ENCODE measurements around the gene CES3.
A peak's percentile ranks its signal among the peaks of the same experiment; 100 is the strongest.

Gene CES3, protein sequence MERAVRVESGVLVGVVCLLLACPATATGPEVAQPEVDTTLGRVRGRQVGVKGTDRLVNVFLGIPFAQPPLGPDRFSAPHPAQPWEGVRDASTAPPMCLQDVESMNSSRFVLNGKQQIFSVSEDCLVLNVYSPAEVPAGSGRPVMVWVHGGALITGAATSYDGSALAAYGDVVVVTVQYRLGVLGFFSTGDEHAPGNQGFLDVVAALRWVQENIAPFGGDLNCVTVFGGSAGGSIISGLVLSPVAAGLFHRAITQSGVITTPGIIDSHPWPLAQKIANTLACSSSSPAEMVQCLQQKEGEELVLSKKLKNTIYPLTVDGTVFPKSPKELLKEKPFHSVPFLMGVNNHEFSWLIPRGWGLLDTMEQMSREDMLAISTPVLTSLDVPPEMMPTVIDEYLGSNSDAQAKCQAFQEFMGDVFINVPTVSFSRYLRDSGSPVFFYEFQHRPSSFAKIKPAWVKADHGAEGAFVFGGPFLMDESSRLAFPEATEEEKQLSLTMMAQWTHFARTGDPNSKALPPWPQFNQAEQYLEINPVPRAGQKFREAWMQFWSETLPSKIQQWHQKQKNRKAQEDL

GRCh38 chr16:66961065-66961744 is at the start of gene CES3:
TSS of gene CES3 (plus strand) at chr16:66961266. CDS start at chr16:66961308, 42 bp downstream.
- peak in 1 of 3 experiments; percentile 27 for DNase-seq (ENCODE audit: low read depth in 3 of 3)

- DNase-seq (ENCODE audit: low read depth in 3 of 3) = no peak
Observed at GRCh38 chr16:66911801-66912200, 49.3 kb upstream of the CES3 start.

GRCh38 chr16:66913081-66913480 is 48.0 kb upstream of the CES3 start:
- DNase-seq (ENCODE audit: low read depth in 3 of 3) = no peak

DNA sequence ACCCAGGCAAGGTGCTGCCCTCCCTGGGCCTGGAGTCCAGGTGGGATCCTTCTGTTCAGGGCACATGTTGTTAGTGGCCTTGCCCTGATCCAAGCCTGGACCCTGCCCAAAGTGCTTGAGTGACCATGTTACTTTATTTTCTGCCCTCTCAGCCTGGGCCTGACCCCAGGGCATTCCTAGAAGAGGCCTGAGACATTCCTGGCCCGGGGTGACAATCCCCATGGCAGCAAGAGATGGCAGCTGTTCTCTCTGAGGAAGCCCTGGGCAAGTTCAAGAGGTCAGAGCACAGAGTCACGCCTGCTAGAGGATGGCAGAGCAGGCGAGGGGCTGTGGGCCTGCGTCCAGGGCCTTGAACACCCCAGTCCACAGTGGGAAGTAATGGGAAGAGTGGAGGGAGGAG is 47.4 kb upstream of the CES3 start:
- DNase-seq (ENCODE audit: low read depth in 3 of 3) = no peak

DNA sequence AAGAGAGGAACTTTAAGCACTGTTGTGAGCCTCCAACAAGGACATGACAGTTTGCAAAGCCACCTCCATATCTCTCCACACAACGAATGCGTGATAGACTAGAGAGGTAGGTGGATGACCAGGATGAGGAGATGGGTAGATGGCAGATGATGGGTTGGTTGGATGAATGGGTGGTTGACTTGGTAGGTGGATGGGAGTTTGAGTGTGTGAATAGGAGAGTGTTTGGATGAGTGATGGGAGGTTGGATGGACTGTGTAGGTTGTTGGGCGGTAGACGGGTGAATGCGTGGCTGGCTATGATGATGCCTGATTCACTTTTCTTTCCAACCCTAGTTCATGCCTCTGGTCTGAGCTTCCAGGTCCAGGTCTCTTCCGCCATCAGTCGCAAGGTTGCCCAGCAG is 46.5 kb upstream of the CES3 start:
- no peak for DNase-seq (ENCODE audit: low read depth in 3 of 3)

- no peak for DNase-seq (ENCODE audit: low read depth in 3 of 3)
Observed at GRCh38 chr16:66915041-66915440, 46.0 kb upstream of the CES3 start.

GRCh38 chr16:66916518-66916917 is 44.5 kb upstream of the CES3 start:
- DNase-seq (ENCODE audit: low read depth in 3 of 3) = no peak

DNA sequence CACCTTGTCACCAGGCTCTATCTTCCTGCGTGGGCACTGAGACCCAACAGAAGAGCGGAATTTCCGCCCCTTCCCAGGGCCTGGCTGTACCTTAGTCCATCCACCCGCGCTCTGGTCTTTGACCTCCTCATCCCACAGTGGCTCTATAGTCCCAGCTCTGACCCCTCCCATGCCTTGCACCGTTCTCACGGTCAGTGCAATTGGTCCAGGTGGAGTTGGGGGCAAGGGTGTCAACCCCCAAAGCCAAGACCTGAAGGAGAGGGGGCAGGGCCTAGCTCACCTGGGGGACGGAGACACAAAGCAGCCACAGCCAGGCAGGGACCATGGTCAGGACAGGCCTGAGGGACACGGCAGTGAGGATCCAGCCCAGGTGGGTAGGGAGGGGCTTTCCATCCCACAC is 43.3 kb upstream of the CES3 start:
- DNase-seq (ENCODE audit: low read depth in 3 of 3) = no peak

DNA sequence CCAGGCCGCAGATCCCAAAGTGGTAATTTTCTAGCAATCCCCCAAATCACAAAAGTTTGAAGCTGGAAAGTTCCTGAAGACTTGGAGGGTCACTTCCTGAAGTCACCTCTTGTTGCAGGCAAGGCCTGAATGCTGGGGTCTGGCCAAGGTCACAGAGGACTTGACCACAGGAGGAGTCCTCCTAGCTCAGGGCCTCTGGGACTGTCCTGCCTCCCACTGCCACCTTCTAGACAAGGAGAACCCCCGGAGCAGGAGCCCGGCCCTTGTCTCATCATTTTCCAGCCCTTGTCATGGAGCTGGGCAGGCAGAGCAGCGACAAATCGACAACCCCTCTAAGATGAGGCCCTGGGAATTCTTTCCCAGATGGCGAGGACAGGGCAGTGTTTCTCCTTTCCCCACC is 42.7 kb upstream of the CES3 start:
- DNase-seq (ENCODE audit: low read depth in 3 of 3) = no peak

GRCh38 chr16:66918803-66919568 is 42.1 kb upstream of the CES3 start, which contains the start of gene CDH16:
TSS of gene CDH16 (minus strand) at chr16:66918885. CDS start at chr16:66918065, 820 bp downstream.
- no peak for DNase-seq (ENCODE audit: low read depth in 3 of 3)

GRCh38 chr16:66919569-66920298 is 41.3 kb upstream of the CES3 start:
- DNase-seq (ENCODE audit: low read depth in 3 of 3) = no peak

DNA sequence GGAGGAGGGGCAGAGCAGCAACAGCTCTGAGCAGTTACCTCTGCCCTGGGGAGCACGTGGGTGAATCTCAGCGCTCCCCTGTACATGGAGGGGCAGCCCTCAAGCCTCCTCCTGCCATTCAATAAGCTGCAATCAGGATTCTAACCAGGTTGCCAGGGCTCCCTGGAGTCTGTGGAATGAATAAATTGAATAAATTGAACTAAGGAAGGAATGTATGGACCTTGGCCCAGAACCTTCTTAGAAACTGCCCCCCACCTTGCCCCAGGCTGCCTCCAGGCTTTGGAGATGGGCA is 40.8 kb upstream of the CES3 start:
- no peak for DNase-seq (ENCODE audit: low read depth in 3 of 3)

GRCh38 chr16:66920924-66921680 is 40.0 kb upstream of the CES3 start:
- no peak for DNase-seq (ENCODE audit: low read depth in 3 of 3)

- no peak for DNase-seq (ENCODE audit: low read depth in 3 of 3)
Observed at GRCh38 chr16:66921729-66922450, 39.2 kb upstream of the CES3 start.

- no peak for DNase-seq (ENCODE audit: low read depth in 3 of 3)
Observed at GRCh38 chr16:66923247-66923731, 37.8 kb upstream of the CES3 start.

DNA sequence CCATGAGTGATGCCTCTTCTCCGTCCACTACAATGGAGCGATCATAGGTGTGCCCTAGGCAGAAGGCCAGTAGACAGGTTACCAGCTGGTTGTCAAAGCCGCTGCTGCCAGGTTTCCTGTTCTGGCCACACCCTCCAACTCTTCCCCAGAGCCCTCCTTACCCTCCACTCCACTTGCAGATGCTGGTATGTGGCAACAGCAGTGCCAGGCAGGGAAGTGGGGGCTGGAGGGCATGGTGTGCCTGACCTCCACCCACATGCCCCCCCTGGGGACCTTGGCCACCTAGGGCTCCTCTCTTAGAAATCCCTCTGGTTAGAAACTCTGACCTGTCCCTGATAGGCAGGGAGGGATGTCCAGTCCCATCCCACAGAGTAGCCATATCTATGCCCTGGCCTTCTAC is 37.2 kb upstream of the CES3 start:
- DNase-seq (ENCODE audit: low read depth in 3 of 3) = no peak

GRCh38 chr16:66924527-66925321 is 36.3 kb upstream of the CES3 start:
- no peak for DNase-seq (ENCODE audit: low read depth in 3 of 3)

DNA sequence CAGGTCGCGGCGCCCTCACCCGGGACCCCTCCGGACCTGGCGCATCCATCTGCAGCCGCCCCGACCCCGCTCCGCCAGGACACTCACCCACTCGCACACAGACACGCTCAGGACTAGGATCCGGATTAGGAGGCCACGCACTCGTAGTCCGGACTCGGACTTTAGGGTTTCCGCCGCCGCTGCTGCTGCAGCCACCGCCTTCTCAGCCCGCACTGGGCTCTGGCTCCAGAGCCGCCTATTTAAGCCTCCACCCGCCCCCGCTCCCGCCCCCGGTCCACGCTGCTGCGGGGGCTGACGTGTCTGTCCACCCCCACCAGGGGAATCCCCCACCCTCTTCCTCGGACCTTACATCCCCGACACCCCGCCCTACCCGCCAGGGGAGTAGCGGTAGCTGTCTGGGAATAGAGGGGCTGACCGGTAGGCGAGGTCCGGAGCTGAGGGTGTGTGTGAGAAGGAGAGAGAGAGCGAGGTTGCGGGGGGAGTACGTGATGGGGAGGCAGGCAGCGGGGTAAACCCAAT is 35.7 kb upstream of the CES3 start, which contains the start of gene RRAD:
RRAD (minus strand) TSS at position 214 of the 519 bp plus-strand sequence. CDS start 356 bp downstream, outside the sequence.
- no peak for DNase-seq (ENCODE audit: low read depth in 3 of 3)

Data from stimulated activated CD4-positive, alpha-beta T cell treated with anti-CD3 and anti-CD28 coated beads, TNF-alpha, amount 100 ng/mL, for 4 hours (primary cell).